Panc1 (cell line): Measurements from ENCODE around the gene RRP12.

ENCODE experiments used
- CTCF ChIP-seq: fragments of 450-650 bp; IDR thresholded peaks from 2 replicates; pipeline ENCODE4 v1.5.1; 2017; ENCODE audit warnings: mild to moderate bottlenecking
- POLR2AphosphoS5 ChIP-seq: IDR thresholded peaks from 2 replicates; pipeline ENCODE4 v1.6.1; 2012; ENCODE audit warnings: mild to moderate bottlenecking, low read depth, low read length, moderate library complexity
- REST ChIP-seq, 2 experiments: IDR thresholded peaks; 2 replicates each; pipeline ENCODE4 v1.6.1; 2011 to 2012; ENCODE audit warnings: low read depth in 2 of 2, control low read depth in 1 of 2, low read length in 1 of 2, mild to moderate bottlenecking in 1 of 2, moderate library complexity in 1 of 2; ENCODE audit not compliant: insufficient read depth in 1 of 2

DNA sequence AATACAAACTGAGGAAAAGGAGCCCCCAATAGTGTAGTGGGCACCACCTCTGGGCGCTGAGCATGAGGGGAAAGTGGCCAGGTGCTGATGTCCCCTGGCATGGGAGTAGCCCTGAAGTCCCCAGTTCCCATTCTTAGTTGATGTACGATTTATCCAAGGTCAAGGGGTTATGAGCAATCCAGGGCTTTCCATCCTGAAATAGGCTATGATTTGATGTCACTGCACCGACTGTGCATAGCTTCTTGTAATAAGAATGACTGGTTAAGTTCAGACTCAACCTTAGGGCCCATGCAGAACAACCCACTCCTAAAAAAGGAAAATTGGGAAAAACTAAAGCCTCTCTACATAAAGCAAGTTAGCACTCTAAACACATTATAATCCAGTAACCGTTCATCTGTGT, 77.6 kb downstream of the RRP12 start:
- no peak for TF ChIP-seq CTCF
- no peak for TF ChIP-seq REST (IDR thresholded peaks at IDR 0.05; ENCODE audit: insufficient read depth in 1 of 2, low read depth in 2 of 2, low read length in 1 of 2)
- no peak for TF ChIP-seq POLR2AphosphoS5
